Fibroblast of skin of left quadriceps (primary cell): ENCODE data around the gene GPX4.

ENCODE experiments used
- DNase-seq, 2 experiments: peaks; one replicate each; pipeline ENCODE4 v3.0.0-alpha.2; 2013; ENCODE audit warnings: low read depth in 2 of 2

Gene GPX4

GRCh38 chr19:1103708-1104310, at the start of gene GPX4:
TSS of gene GPX4 (plus strand) at chr19:1103994. CDS start at chr19:1104044, 50 bp downstream.
- peak; percentile 99 for DNase-seq

- DNase-seq: no peak
These were observed 49.4 kb upstream of the GPX4 start for GRCh38 chr19:1054102-1055027.

- DNase-seq: no peak
These were observed 48.8 kb upstream of the GPX4 start for GRCh38 chr19:1055028-1055425.

- DNase-seq: no peak
These were observed 47.7 kb upstream of the GPX4 start for GRCh38 chr19:1055886-1056620.

GRCh38 chr19:1057176-1057855, 46.5 kb upstream of the GPX4 start:
- peak; percentile 39 to 52 for DNase-seq

- no peak for DNase-seq
These were observed 45.7 kb upstream of the GPX4 start for GRCh38 chr19:1058112-1058511.

GRCh38 chr19:1060689-1061088, 43.1 kb upstream of the GPX4 start:
- no peak for DNase-seq

GRCh38 chr19:1061987-1062386, 41.8 kb upstream of the GPX4 start:
- DNase-seq: no peak

GRCh38 chr19:1062387-1063029, 41.3 kb upstream of the GPX4 start:
- no peak for DNase-seq

- no peak for DNase-seq
These were observed 40.5 kb upstream of the GPX4 start for GRCh38 chr19:1063030-1063908.

- no peak for DNase-seq
These were observed 39.7 kb upstream of the GPX4 start for GRCh38 chr19:1063909-1064660.

GRCh38 chr19:1064661-1065605, 38.9 kb upstream of the GPX4 start:
- DNase-seq: no peak

- DNase-seq: no peak
These were observed 38.1 kb upstream of the GPX4 start for GRCh38 chr19:1065606-1066109.

- DNase-seq: no peak
These were observed 37.5 kb upstream of the GPX4 start for GRCh38 chr19:1066251-1066747.

GRCh38 chr19:1066748-1067340, 37.0 kb upstream of the GPX4 start, which contains the start of gene ARHGAP45:
TSS of gene ARHGAP45 (plus strand) at chr19:1067167. CDS start at chr19:1067406, 239 bp downstream.
- DNase-seq: no peak

GRCh38 chr19:1067341-1067957, 36.3 kb upstream of the GPX4 start:
- DNase-seq: no peak
